ENCODE results near the gene DQX1. TPM values are rescaled to one million over a fixed set of nuclear protein-coding genes. Genes with fewer than 3 reads are reported as not detected.

DQX1 gene
- total RNA-seq, 5 donors from 2014 or later (not counting 1 experiment from before 2014, with no cell fraction given), result 0.33 to 0.76 (median 0.47) TPM; not detected in 2

GRCh38 chr2:74542978-74543377 is 16.9 kb upstream of the DQX1 start:
- Mint-ChIP-seq H3K4me1 (no peaks in the 10 kb centered on the region), H3K9me3 (no peaks in the 10 kb centered on the region), H3K27me3 (peaks cover 45 to 54% of the 10 kb centered on the region in 2 donors), H3K27ac (no peak overlapping the region), H3K36me3 (no peaks in the 10 kb centered on the region), H3K4me3 (no peak overlapping the region)
- no peak for ATAC-seq (replicated peaks in 1 of 4)
- ChIA-PET POLR2A (no interaction called here), CTCF (no interaction called here)
- WGBS (ENCODE audit: insufficient coverage), result no CpG with 5 or more reads among the region's 1 CpG
- H3K36me3 ChIP-seq (ENCODE audit: control insufficient read depth in 2 of 2, extremely low read depth in 1 of 2, insufficient read depth in 1 of 2, low read length in 1 of 2), result no peaks in the 10 kb centered on the region
- no peak overlapping the region for H3K4me3 ChIP-seq (ENCODE audit: control insufficient read depth in 1 of 2, extremely low read depth in 1 of 2, low read length in 1 of 2)
- H3K27ac ChIP-seq (ENCODE audit: low read length), result no peak overlapping the region
- peaks cover 0 to 41% of the 10 kb centered on the region in 2 experiments for H3K27me3 ChIP-seq (replicated peaks in 1 of 2; ENCODE audit: control insufficient read depth in 2 of 2, extremely low read depth in 1 of 2, insufficient read depth in 2 of 2, low read length in 1 of 2)
- no peaks in the 10 kb centered on the region for H3K4me1 ChIP-seq (ENCODE audit: control insufficient read depth in 1 of 2, extremely low read depth in 1 of 2, insufficient read depth in 2 of 2, low read length in 2 of 2)
- DNase-seq, result no peak
- no peaks in the 10 kb centered on the region for H3K9me3 ChIP-seq

GRCh38 chr2:74540291-74540690 is 14.3 kb upstream of the DQX1 start:
- Mint-ChIP-seq H3K4me3 (no peak overlapping the region), H3K9me3 (no peaks in the 10 kb centered on the region), H3K36me3 (no peaks in the 10 kb centered on the region), H3K4me1 (no peaks in the 10 kb centered on the region), H3K27me3 (peaks cover 29 to 46% of the 10 kb centered on the region in 2 donors), H3K27ac (no peak overlapping the region)
- Histone ChIP-seq H3K9me3 (no peaks in the 10 kb centered on the region), H3K27ac (ENCODE audit: low read length) (no peak overlapping the region), H3K4me3 (ENCODE audit: control insufficient read depth in 1 of 2, extremely low read depth in 1 of 2, low read length in 1 of 2) (no peak overlapping the region), H3K36me3 (ENCODE audit: control insufficient read depth in 2 of 2, extremely low read depth in 1 of 2, insufficient read depth in 1 of 2, low read length in 1 of 2) (no peaks in the 10 kb centered on the region), H3K4me1 (ENCODE audit: control insufficient read depth in 1 of 2, extremely low read depth in 1 of 2, insufficient read depth in 2 of 2, low read length in 2 of 2) (no peaks in the 10 kb centered on the region), H3K27me3 (replicated peaks in 1 of 2; ENCODE audit: control insufficient read depth in 2 of 2, extremely low read depth in 1 of 2, insufficient read depth in 2 of 2, low read length in 1 of 2) (peaks cover 0 to 48% of the 10 kb centered on the region in 2 experiments)
- 80% methylated on average over 5 of the region's 5 CpGs for WGBS (ENCODE audit: insufficient coverage)
- DNase-seq (no peak), ATAC-seq (replicated peaks in 1 of 4) (no peak)
- POLR2A ChIA-PET, result no interaction called here
- CTCF ChIA-PET, result no interaction called here

GRCh38 chr2:74538881-74539339 is 12.9 kb upstream of the DQX1 start:
- H3K27me3 ChIP-seq (replicated peaks in 1 of 2; ENCODE audit: control insufficient read depth in 2 of 2, extremely low read depth in 1 of 2, insufficient read depth in 2 of 2, low read length in 1 of 2), result peaks cover 0 to 48% of the 10 kb centered on the region in 2 experiments
- POLR2A ChIA-PET, result interaction anchor here in 1 of 2 donors (0.9 kb wide), 1 partner anchor 17 kb away, joined by 3 read pairs; no protein-coding TSS in a partner anchor
- peaks cover 25 to 46% of the 10 kb centered on the region in 2 donors for H3K27me3 Mint-ChIP-seq
- H3K27ac ChIP-seq (ENCODE audit: low read length), result no peak overlapping the region
- no peaks in the 10 kb centered on the region for H3K4me1 Mint-ChIP-seq
- H3K36me3 ChIP-seq (ENCODE audit: control insufficient read depth in 2 of 2, extremely low read depth in 1 of 2, insufficient read depth in 1 of 2, low read length in 1 of 2), result no peaks in the 10 kb centered on the region
- no peaks in the 10 kb centered on the region for H3K9me3 ChIP-seq
- no peaks in the 10 kb centered on the region for H3K36me3 Mint-ChIP-seq
- ATAC-seq (replicated peaks in 1 of 4) (no peak), DNase-seq (no peak)
- no peak overlapping the region for H3K4me3 ChIP-seq (ENCODE audit: control insufficient read depth in 1 of 2, extremely low read depth in 1 of 2, low read length in 1 of 2)
- H3K4me3 Mint-ChIP-seq, result no peak overlapping the region
- H3K4me1 ChIP-seq (ENCODE audit: control insufficient read depth in 1 of 2, extremely low read depth in 1 of 2, insufficient read depth in 2 of 2, low read length in 2 of 2), result no peaks in the 10 kb centered on the region
- H3K9me3 Mint-ChIP-seq, result no peaks in the 10 kb centered on the region
- 32% methylated on average over 6 of the region's 7 CpGs for WGBS (ENCODE audit: insufficient coverage)
- peak overlapping the region in 1 of 2 donors; percentile 43 for H3K27ac Mint-ChIP-seq
- CTCF ChIA-PET, result no interaction called here

- ATAC-seq (replicated peaks in 1 of 4), result no peak
- Mint-ChIP-seq H3K27me3 (peaks cover 14 to 33% of the 10 kb centered on the region in 2 donors), H3K4me1 (peaks cover 4 to 5% (median 4%) of the 10 kb centered on the region in 3 donors), H3K27ac (no peak overlapping the region), H3K9me3 (no peaks in the 10 kb centered on the region), H3K4me3 (no peak overlapping the region), H3K36me3 (peaks cover 10% of the 10 kb centered on the region)
- H3K27ac ChIP-seq (ENCODE audit: low read length), result no peak overlapping the region
- CTCF ChIA-PET, result no interaction called here
- no peaks in the 10 kb centered on the region for H3K9me3 ChIP-seq
- no peak overlapping the region for H3K4me3 ChIP-seq (ENCODE audit: control insufficient read depth in 1 of 2, extremely low read depth in 1 of 2, low read length in 1 of 2)
- no peak for DNase-seq
- WGBS (ENCODE audit: insufficient coverage), result 95% methylated on average over 2 of the region's 4 CpGs
- H3K27me3 ChIP-seq (replicated peaks in 1 of 2; ENCODE audit: control insufficient read depth in 2 of 2, extremely low read depth in 1 of 2, insufficient read depth in 2 of 2, low read length in 1 of 2), result peaks cover 0 to 36% of the 10 kb centered on the region in 2 experiments
- H3K36me3 ChIP-seq (ENCODE audit: control insufficient read depth in 2 of 2, extremely low read depth in 1 of 2, insufficient read depth in 1 of 2, low read length in 1 of 2), result peaks cover 0 to 13% of the 10 kb centered on the region in 2 donors
- POLR2A ChIA-PET, result no interaction called here
- no peaks in the 10 kb centered on the region for H3K4me1 ChIP-seq (ENCODE audit: control insufficient read depth in 1 of 2, extremely low read depth in 1 of 2, insufficient read depth in 2 of 2, low read length in 2 of 2)
Measured at GRCh38 chr2:74537140-74537539, 11.1 kb upstream of the DQX1 start.

- no peaks in the 10 kb centered on the region for H3K9me3 ChIP-seq
- Mint-ChIP-seq H3K4me3 (no peak overlapping the region), H3K27ac (no peak overlapping the region), H3K36me3 (peaks cover 13% of the 10 kb centered on the region), H3K27me3 (peaks cover 12 to 31% of the 10 kb centered on the region in 2 donors), H3K9me3 (no peaks in the 10 kb centered on the region), H3K4me1 (peaks cover 11 to 13% (median 12%) of the 10 kb centered on the region in 3 donors)
- H3K36me3 ChIP-seq (ENCODE audit: control insufficient read depth in 2 of 2, extremely low read depth in 1 of 2, insufficient read depth in 1 of 2, low read length in 1 of 2), result peaks cover 0 to 13% of the 10 kb centered on the region in 2 donors
- POLR2A ChIA-PET, result no interaction called here
- ATAC-seq (replicated peaks in 1 of 4) (no peak), DNase-seq (no peak)
- peaks cover 0 to 32% of the 10 kb centered on the region in 2 experiments for H3K27me3 ChIP-seq (replicated peaks in 1 of 2; ENCODE audit: control insufficient read depth in 2 of 2, extremely low read depth in 1 of 2, insufficient read depth in 2 of 2, low read length in 1 of 2)
- H3K27ac ChIP-seq (ENCODE audit: low read length), result no peak overlapping the region
- H3K4me1 ChIP-seq (ENCODE audit: control insufficient read depth in 1 of 2, extremely low read depth in 1 of 2, insufficient read depth in 2 of 2, low read length in 2 of 2), result peaks cover 4 to 5% of the 10 kb centered on the region in 2 experiments
- 86% methylated on average over 12 of the region's 23 CpGs for WGBS (ENCODE audit: insufficient coverage)
- H3K4me3 ChIP-seq (ENCODE audit: control insufficient read depth in 1 of 2, extremely low read depth in 1 of 2, low read length in 1 of 2), result no peak overlapping the region
- CTCF ChIA-PET, result interaction anchor here in 1 of 2 donors (0.6 kb wide), 1 partner anchor 52 kb away, joined by 3 read pairs; no protein-coding TSS in a partner anchor
Measured at GRCh38 chr2:74536166-74536950, 10.3 kb upstream of the DQX1 start.

- Mint-ChIP-seq H3K36me3 (peaks cover 16% of the 10 kb centered on the region), H3K4me1 (peaks cover 20 to 22% (median 20%) of the 10 kb centered on the region in 3 donors), H3K4me3 (no peak overlapping the region), H3K9me3 (no peaks in the 10 kb centered on the region), H3K27ac (no peak overlapping the region), H3K27me3 (peaks cover 8 to 27% of the 10 kb centered on the region in 2 donors)
- 85% methylated on average over 8 of the region's 10 CpGs for WGBS (ENCODE audit: insufficient coverage)
- Histone ChIP-seq H3K4me3 (ENCODE audit: control insufficient read depth in 1 of 2, extremely low read depth in 1 of 2, low read length in 1 of 2) (no peak overlapping the region), H3K4me1 (ENCODE audit: control insufficient read depth in 1 of 2, extremely low read depth in 1 of 2, insufficient read depth in 2 of 2, low read length in 2 of 2) (peaks cover 10 to 13% of the 10 kb centered on the region in 2 experiments), H3K9me3 (no peaks in the 10 kb centered on the region), H3K36me3 (ENCODE audit: control insufficient read depth in 2 of 2, extremely low read depth in 1 of 2, insufficient read depth in 1 of 2, low read length in 1 of 2) (peaks cover 0 to 13% of the 10 kb centered on the region in 2 donors), H3K27ac (ENCODE audit: low read length) (no peak overlapping the region), H3K27me3 (replicated peaks in 1 of 2; ENCODE audit: control insufficient read depth in 2 of 2, extremely low read depth in 1 of 2, insufficient read depth in 2 of 2, low read length in 1 of 2) (peaks cover 0 to 30% of the 10 kb centered on the region in 2 experiments)
- DNase-seq, result no peak
- no peak for ATAC-seq (replicated peaks in 1 of 4)
- ChIA-PET CTCF (interaction anchor here (0.6 kb wide), 2 partner anchors 51 to 334 kb away, joined by 3 read pairs; no protein-coding TSS in a partner anchor), POLR2A (no interaction called here)
Measured at GRCh38 chr2:74535440-74535965, 9.5 kb upstream of the DQX1 start.
